Measurements from ENCODE around the gene FIGNL2.
A peak's percentile ranks its signal among the peaks of the same experiment; 100 is the strongest.

FIGNL2 gene

DNA sequence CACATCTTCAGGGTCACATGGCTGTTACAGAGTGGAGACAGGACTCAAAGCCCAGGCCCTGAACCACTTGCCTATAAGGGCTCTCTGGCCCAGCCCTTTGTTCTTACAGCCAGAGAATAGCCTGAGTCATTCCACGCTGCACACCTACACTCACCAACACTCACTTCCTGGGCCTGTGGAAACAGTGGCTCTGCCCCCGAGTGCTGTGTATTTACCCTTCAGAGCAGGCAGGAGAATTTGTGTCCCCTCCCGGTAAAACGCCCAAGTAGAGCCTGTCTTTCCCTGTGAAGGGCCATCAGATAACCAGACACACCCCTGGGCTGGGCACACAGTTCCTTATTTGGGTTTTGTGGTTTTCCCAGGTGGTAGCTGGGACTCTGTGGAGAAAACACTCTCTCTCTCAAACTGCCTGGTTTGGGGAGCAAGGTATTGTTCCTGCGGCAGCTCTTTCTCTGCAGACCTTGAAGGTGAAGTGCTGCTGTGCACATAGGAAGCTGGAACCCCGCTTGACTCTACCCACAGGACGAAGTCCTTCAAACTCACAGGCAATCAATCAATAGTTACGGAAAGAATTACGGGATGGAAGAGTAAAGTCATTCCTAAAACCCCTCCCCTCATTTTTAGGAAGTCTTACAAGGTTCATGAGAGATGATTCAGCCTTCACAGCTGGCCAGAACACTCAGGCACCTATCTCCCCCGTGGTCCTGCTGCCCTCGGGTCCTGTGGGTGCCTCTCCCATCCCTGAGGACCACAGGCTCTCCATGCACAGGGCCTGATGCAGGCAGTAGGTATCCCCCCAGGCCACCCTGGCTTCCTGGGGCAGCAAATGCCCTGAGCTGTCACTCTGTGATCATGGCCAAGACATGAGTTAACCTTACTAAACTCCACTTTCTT is 20.3 kb downstream of the FIGNL2 start:
- Histone ChIP-seq H3K36me3 (replicated peaks) (no peaks in the 10 kb centered on the region), H3K4me3 (ENCODE audit: low read depth, low read length) (no peak overlapping the region), H3K27ac (no peak overlapping the region), H3K27me3 (replicated peaks) (peaks cover 10% of the 10 kb centered on the region)
- DNase-seq: no peak
- TF ChIP-seq, protein P1, sequence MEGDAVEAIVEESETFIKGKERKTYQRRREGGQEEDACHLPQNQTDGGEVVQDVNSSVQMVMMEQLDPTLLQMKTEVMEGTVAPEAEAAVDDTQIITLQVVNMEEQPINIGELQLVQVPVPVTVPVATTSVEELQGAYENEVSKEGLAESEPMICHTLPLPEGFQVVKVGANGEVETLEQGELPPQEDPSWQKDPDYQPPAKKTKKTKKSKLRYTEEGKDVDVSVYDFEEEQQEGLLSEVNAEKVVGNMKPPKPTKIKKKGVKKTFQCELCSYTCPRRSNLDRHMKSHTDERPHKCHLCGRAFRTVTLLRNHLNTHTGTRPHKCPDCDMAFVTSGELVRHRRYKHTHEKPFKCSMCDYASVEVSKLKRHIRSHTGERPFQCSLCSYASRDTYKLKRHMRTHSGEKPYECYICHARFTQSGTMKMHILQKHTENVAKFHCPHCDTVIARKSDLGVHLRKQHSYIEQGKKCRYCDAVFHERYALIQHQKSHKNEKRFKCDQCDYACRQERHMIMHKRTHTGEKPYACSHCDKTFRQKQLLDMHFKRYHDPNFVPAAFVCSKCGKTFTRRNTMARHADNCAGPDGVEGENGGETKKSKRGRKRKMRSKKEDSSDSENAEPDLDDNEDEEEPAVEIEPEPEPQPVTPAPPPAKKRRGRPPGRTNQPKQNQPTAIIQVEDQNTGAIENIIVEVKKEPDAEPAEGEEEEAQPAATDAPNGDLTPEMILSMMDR (IDR thresholded peaks at IDR 0.05; ENCODE audit: low read depth, low read length, missing control alignments): no peak
- in situ Hi-C loops (cut with HindIII; ENCODE audit: low pct_ligation_motif_present, low sequenced_read_pairs): no loop called here

DNA sequence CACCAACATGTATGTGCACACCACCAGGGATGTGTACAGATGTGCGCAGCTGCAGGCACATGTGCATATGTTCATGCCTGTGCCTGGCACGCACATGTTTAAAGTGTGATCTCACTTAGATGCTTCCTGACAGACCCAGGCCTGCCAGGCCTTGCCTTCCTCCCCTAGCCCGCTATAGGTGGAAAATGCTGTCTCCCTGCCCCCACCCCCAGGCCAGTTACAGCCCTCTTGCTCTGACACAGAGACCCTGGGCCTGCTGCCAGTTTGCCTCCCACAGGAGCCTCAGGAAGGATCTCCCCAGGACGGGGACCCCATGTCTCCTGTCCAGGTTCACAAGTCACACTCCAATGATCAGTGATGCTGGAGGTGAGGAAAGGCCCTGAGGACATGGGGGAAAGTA is 21.6 kb downstream of the FIGNL2 start:
- no peak for DNase-seq
- no peak overlapping the region for H3K27ac ChIP-seq
- no peak overlapping the region for H3K4me3 ChIP-seq (ENCODE audit: low read depth, low read length)
- TF ChIP-seq, protein P1 (IDR thresholded peaks at IDR 0.05; ENCODE audit: low read depth, low read length, missing control alignments): no peak
- in situ Hi-C loops (cut with HindIII; ENCODE audit: low pct_ligation_motif_present, low sequenced_read_pairs): no loop called here
- H3K27me3 ChIP-seq (replicated peaks): peaks cover 7% of the 10 kb centered on the region
- no peaks in the 10 kb centered on the region for H3K36me3 ChIP-seq (replicated peaks)

DNA sequence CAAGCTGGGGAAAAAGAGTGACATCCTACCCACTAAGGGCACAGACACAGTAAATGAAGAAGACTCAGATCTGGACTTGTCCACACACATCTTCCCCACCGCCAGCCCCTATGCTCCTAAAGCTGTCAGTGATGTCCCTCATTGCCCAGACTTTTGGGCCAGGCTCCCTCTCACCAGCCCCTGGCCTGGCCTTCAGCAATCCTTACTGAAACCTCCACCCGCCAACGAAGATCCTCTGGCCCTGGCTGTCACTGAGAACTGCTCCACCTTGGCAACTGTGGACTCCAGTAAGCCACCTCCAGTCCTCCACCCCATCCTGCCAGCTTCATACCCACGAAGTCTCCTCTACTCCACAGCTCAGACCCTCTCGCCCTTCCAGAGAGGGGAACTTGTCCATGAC is 23.3 kb downstream of the FIGNL2 start:
- Histone ChIP-seq H3K27me3 (replicated peaks) (peaks cover 5% of the 10 kb centered on the region), H3K4me3 (ENCODE audit: low read depth, low read length) (no peak overlapping the region), H3K36me3 (replicated peaks) (no peaks in the 10 kb centered on the region), H3K27ac (no peak overlapping the region)
- in situ Hi-C loops (cut with HindIII; ENCODE audit: low pct_ligation_motif_present, low sequenced_read_pairs): no loop called here
- TF ChIP-seq, protein P1 (IDR thresholded peaks at IDR 0.05; ENCODE audit: low read depth, low read length, missing control alignments): no peak
- DNase-seq: no peak

DNA sequence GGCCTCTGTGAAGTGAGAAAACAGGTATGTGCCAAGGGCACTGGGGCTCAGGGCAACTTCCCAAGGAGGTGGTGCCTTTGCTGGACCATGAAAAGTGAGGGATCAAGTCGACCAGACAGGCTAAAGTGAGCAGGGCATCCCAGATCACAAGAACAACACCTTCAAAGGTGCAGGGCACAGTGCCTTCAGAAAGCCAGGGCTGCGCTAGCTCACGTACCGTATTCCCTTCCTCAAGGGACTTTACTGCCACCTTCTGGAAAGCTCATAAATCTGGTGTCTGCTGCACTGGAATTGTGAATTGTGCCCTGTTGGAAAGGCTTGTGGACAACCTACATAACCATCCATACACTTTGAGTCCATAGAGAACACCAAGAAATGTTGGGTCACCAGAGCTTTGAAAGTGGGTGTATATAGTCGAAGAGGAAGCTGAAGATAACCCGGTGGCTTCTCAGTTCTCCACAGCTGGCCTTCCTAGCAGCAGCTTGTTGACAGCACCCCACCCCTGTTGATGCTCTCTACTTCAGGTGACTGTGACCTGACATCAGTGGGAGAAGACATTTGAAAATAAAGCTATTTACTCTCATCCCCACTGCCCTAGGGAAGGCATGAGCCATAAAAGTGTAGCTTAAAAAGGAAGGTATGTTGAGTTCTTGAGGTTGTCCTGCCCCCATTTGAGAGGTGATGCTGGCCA is 24.5 kb downstream of the FIGNL2 start:
- TF ChIP-seq, protein P1 (IDR thresholded peaks at IDR 0.05; ENCODE audit: low read depth, low read length, missing control alignments): peak; percentile 77
- H3K27ac ChIP-seq: no peak overlapping the region
- H3K4me3 ChIP-seq (ENCODE audit: low read depth, low read length): no peak overlapping the region
- peak; percentile 37 for DNase-seq
- H3K27me3 ChIP-seq (replicated peaks): peaks cover 5% of the 10 kb centered on the region
- H3K36me3 ChIP-seq (replicated peaks): no peaks in the 10 kb centered on the region
- in situ Hi-C loops (cut with HindIII; ENCODE audit: low pct_ligation_motif_present, low sequenced_read_pairs): no loop called here

DNA sequence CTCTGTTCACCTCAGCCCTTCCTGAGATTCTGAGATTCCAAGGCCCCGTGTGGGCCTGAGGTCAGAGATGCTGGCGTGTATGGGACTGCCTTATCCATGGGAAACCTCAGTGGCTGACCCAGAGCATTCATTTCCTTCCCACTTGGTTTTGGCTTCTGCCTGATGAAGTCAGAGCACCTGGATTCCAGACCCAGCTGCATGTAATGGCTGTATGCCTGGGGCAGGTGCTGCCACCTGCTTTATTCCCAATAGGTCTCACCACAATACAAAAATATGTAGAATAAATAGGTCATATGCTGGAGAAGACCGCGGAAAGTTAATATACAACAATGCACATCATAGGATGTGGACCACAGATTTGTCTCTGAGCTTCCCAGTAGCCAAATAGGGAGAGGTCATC is 25.6 kb downstream of the FIGNL2 start:
- in situ Hi-C loops (cut with HindIII; ENCODE audit: low pct_ligation_motif_present, low sequenced_read_pairs): no loop called here
- H3K36me3 ChIP-seq (replicated peaks): no peaks in the 10 kb centered on the region
- no peak for DNase-seq
- no peak overlapping the region for H3K27ac ChIP-seq
- TF ChIP-seq, protein P1 (IDR thresholded peaks at IDR 0.05; ENCODE audit: low read depth, low read length, missing control alignments): no peak
- peaks cover 5% of the 10 kb centered on the region for H3K27me3 ChIP-seq (replicated peaks)
- no peak overlapping the region for H3K4me3 ChIP-seq (ENCODE audit: low read depth, low read length)

Measured in brain microvascular endothelial cell (primary cell).